ENCODE results near the gene NFU1. TPM values are rescaled to one million over a fixed set of nuclear protein-coding genes. Genes with fewer than 3 reads are reported as not detected.

The NFU1 gene
- total and polyA plus RNA-seq, 2 of the 13 experiments (the other 11 are each of a cell fraction or from before 2014, with no cell fraction given): 39.1 to 84.0 TPM

DNA sequence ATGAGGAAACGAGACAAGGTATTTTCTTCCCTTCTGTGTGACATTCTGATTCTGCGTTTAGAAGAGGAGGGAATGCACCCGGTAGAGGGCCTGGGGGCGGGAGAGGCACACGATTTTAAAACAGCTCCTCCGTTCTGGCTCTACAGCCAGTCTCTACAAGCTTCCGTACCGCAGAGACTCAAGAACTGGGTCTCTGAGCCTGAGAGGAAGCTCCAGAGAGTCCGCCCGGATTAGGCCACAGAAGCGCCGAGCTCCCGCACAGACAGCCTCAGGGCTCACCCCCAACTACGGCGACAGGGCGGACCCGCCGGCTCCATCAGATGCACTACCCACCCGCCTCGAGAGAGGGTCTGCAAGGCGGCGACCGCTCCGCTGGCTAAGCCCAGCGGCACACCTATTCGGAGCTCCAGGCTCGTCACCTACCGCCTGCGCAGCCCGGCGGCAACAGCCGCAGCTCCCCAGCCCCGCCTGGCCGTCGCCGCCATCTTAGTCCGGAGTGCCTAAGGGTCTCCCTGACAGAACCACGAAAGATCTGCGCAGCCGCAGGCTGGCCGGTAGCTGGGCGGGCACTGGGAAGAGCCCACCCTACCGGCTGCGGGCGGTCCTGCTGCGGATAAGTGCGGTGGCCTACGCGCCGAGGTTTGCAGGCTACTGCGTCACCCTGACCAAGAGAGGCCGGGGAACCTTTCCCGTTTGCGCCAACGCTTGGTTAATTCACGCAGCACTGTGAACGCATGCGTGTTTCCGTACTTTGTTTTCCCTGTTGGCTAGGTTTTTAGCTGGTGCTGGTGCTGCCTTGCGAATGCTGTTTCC lies at the start of gene NFU1 (continued):
- TF ChIP-seq GZF1 (CRISPR knock-in tag; IDR thresholded peaks at IDR 0.05) (peak; percentile 87; the same call in 1 of the 2 replicates), EED (CRISPR knock-in tag; IDR thresholded peaks at IDR 0.05) (peak; percentile 78), ZSCAN29 (CRISPR knock-in tag; conservative IDR thresholded peaks at IDR 0.05) (no peak; the same call in 1 of the 2 replicates), U2AF2 (IDR thresholded peaks at IDR 0.05; ENCODE audit: low read depth, low read length) (no peak), PHB2 (IDR thresholded peaks at IDR 0.05; ENCODE audit: partially characterized antibody) (no peak), ZFP1 (CRISPR knock-in tag; IDR thresholded peaks at IDR 0.05) (no peak; the same call in 1 of the 2 replicates), FOXM1 (CRISPR knock-in tag; IDR thresholded peaks at IDR 0.05) (no peak; the same call in 1 of the 2 replicates), ZKSCAN5 (CRISPR knock-in tag; IDR thresholded peaks at IDR 0.05) (0 out of 2 replicates have a peak, but pooled peaks have one; percentile 39), ARHGAP35 (CRISPR knock-in tag; IDR thresholded peaks at IDR 0.05; ENCODE audit: borderline replicate concordance) (peak; percentile 72), CC2D1A (CRISPR knock-in tag; IDR thresholded peaks at IDR 0.05) (peak; percentile 97), THYN1 (CRISPR knock-in tag; IDR thresholded peaks at IDR 0.05; ENCODE audit: borderline replicate concordance, low read depth) (peak; percentile 85; the same call in 1 of the 2 replicates), ZBTB7B (CRISPR knock-in tag; IDR thresholded peaks at IDR 0.05) (peak; percentile 90), ZNF615 (CRISPR knock-in tag; IDR thresholded peaks at IDR 0.05; ENCODE audit: borderline replicate concordance) (no peak; the same call in 1 of the 2 replicates)
- TF ChIP-seq, protein P1, sequence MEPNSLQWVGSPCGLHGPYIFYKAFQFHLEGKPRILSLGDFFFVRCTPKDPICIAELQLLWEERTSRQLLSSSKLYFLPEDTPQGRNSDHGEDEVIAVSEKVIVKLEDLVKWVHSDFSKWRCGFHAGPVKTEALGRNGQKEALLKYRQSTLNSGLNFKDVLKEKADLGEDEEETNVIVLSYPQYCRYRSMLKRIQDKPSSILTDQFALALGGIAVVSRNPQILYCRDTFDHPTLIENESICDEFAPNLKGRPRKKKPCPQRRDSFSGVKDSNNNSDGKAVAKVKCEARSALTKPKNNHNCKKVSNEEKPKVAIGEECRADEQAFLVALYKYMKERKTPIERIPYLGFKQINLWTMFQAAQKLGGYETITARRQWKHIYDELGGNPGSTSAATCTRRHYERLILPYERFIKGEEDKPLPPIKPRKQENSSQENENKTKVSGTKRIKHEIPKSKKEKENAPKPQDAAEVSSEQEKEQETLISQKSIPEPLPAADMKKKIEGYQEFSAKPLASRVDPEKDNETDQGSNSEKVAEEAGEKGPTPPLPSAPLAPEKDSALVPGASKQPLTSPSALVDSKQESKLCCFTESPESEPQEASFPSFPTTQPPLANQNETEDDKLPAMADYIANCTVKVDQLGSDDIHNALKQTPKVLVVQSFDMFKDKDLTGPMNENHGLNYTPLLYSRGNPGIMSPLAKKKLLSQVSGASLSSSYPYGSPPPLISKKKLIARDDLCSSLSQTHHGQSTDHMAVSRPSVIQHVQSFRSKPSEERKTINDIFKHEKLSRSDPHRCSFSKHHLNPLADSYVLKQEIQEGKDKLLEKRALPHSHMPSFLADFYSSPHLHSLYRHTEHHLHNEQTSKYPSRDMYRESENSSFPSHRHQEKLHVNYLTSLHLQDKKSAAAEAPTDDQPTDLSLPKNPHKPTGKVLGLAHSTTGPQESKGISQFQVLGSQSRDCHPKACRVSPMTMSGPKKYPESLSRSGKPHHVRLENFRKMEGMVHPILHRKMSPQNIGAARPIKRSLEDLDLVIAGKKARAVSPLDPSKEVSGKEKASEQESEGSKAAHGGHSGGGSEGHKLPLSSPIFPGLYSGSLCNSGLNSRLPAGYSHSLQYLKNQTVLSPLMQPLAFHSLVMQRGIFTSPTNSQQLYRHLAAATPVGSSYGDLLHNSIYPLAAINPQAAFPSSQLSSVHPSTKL (CRISPR knock-in tag; IDR thresholded peaks at IDR 0.05): peak; percentile 60; the same call in 1 of the 2 replicates
- TF ChIP-seq, protein P2, sequence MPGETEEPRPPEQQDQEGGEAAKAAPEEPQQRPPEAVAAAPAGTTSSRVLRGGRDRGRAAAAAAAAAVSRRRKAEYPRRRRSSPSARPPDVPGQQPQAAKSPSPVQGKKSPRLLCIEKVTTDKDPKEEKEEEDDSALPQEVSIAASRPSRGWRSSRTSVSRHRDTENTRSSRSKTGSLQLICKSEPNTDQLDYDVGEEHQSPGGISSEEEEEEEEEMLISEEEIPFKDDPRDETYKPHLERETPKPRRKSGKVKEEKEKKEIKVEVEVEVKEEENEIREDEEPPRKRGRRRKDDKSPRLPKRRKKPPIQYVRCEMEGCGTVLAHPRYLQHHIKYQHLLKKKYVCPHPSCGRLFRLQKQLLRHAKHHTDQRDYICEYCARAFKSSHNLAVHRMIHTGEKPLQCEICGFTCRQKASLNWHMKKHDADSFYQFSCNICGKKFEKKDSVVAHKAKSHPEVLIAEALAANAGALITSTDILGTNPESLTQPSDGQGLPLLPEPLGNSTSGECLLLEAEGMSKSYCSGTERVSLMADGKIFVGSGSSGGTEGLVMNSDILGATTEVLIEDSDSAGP (CRISPR knock-in tag; IDR thresholded peaks at IDR 0.05; ENCODE audit: borderline replicate concordance): peak; percentile 96; the same call in 1 of the 2 replicates
- TF ChIP-seq, protein P3, sequence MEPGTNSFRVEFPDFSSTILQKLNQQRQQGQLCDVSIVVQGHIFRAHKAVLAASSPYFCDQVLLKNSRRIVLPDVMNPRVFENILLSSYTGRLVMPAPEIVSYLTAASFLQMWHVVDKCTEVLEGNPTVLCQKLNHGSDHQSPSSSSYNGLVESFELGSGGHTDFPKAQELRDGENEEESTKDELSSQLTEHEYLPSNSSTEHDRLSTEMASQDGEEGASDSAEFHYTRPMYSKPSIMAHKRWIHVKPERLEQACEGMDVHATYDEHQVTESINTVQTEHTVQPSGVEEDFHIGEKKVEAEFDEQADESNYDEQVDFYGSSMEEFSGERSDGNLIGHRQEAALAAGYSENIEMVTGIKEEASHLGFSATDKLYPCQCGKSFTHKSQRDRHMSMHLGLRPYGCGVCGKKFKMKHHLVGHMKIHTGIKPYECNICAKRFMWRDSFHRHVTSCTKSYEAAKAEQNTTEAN (CRISPR knock-in tag; conservative IDR thresholded peaks at IDR 0.05): peak; percentile 73; the same call in 1 of the 2 replicates

Data from HepG2 (cell line).